IMR-90 (cell line): ENCODE results near the gene RET. TPM values are rescaled to one million over a fixed set of nuclear protein-coding genes. Genes with fewer than 3 reads are reported as not detected.

Experiments
- ATAC-seq: fragments of 200-7000 bp; cut with Tn5 transposase; 2 replicates; pipeline ENCODE4 v1.9.1; 2020; ENCODE audit warnings: low read depth, mild to moderate bottlenecking, moderate library complexity
- BruUV-seq: library from RNA; stranded (reverse); fragments of 400-500 nt; replicated peaks from 2 replicates; lab custom pipeline; 2021; lab: Mats Ljungman, UMichigan
- CTCF ChIA-PET: fragments of 300-600 bp; formaldehyde crosslinking; extraction: SDS; loops from one replicate; lab custom pipeline; 2021; ENCODE audit warnings: antibody characterized with exemption; lab: Yijun Ruan, JAX
- POLR2A ChIA-PET: fragments of 300-600 bp; sonication (Branson Sonifier 250); formaldehyde crosslinking; loops from one replicate; lab custom pipeline; 2022; ENCODE audit warnings: antibody characterized with exemption; ENCODE audit not compliant: unreplicated experiment; lab: Charles Lee
- DNase-seq: peaks from one replicate; pipeline ENCODE4 v3.0.0; 2013
- H2AFZ ChIP-seq: replicated peaks from 2 replicates; pipeline ENCODE3; 2013; ENCODE audit warnings: low read length, mild to moderate bottlenecking; ENCODE audit not compliant: poor library complexity
- H2AK5ac ChIP-seq: 2 replicates; pipeline ENCODE4 v1.6.1; 2013; ENCODE audit warnings: low read depth, low read length, inconsistent platforms
- H2AK9ac ChIP-seq: replicated peaks from 2 replicates; pipeline ENCODE3; 2013; ENCODE audit warnings: mild to moderate bottlenecking, low read depth, low read length, moderate library complexity; ENCODE audit not compliant: poor library complexity
- H2BK120ac ChIP-seq: 2 replicates; pipeline ENCODE4 v1.6.1; 2013; ENCODE audit warnings: low read depth, low read length, inconsistent platforms
- H2BK15ac ChIP-seq: 3 replicates; pipeline ENCODE4 v1.6.1; 2013; ENCODE audit warnings: low read depth, low read length, inconsistent platforms
- H2BK20ac ChIP-seq: 2 replicates; pipeline ENCODE4 v1.6.1; 2013; ENCODE audit warnings: low read depth, mild to moderate bottlenecking, inconsistent platforms, low read length, moderate library complexity
- H2BK5ac ChIP-seq: 2 replicates; pipeline ENCODE4 v1.6.1; 2013; ENCODE audit warnings: mild to moderate bottlenecking, low read depth, low read length, inconsistent platforms; ENCODE audit not compliant: poor library complexity, severe bottlenecking
- H3K14ac ChIP-seq: replicated peaks from 2 replicates; pipeline ENCODE4 v1.6.1; 2013; ENCODE audit warnings: low read depth, low read length, inconsistent platforms
- H3K18ac ChIP-seq: 2 replicates; pipeline ENCODE4 v1.6.1; 2013; ENCODE audit warnings: low read depth, low read length, control low read depth
- H3K23ac ChIP-seq: 2 replicates; pipeline ENCODE4 v1.6.1; 2013; ENCODE audit warnings: low read depth, low read length, inconsistent platforms
- H3K27ac ChIP-seq: 2 replicates; pipeline ENCODE4 v1.5.1; 2013; ENCODE audit warnings: mild to moderate bottlenecking, control low read depth, low read length; ENCODE audit not compliant: insufficient read depth
- H3K27me3 ChIP-seq: 2 replicates; pipeline ENCODE4 v1.6.1; 2013; ENCODE audit warnings: low read length; ENCODE audit not compliant: control insufficient read depth, insufficient read depth
- H3K36me3 ChIP-seq: 2 replicates; pipeline ENCODE4 v1.6.1; 2013; ENCODE audit warnings: low read length, mixed read lengths; ENCODE audit not compliant: control insufficient read depth, insufficient read depth
- H3K4ac ChIP-seq: 2 replicates; pipeline ENCODE4 v1.6.1; 2013; ENCODE audit warnings: low read depth, low read length, inconsistent platforms
- H3K4me1 ChIP-seq: 2 replicates; pipeline ENCODE4 v1.6.1; 2013; ENCODE audit warnings: low read length, mixed read lengths; ENCODE audit not compliant: control insufficient read depth, insufficient read depth
- H3K4me2 ChIP-seq: 2 replicates; pipeline ENCODE4 v1.6.1; 2013; ENCODE audit warnings: low read depth, mild to moderate bottlenecking, control low read depth, low read length, moderate library complexity
- H3K4me3 ChIP-seq: 2 replicates; pipeline ENCODE4 v1.5.1; 2013; ENCODE audit warnings: low read depth, mild to moderate bottlenecking, control low read depth, low read length, moderate library complexity; ENCODE audit not compliant: insufficient read depth
- H3K56ac ChIP-seq: 2 replicates; pipeline ENCODE4 v1.6.1; 2013; ENCODE audit warnings: low read length, inconsistent platforms; ENCODE audit not compliant: insufficient read depth; ENCODE audit errors: extremely low read depth
- H3K79me1 ChIP-seq, 2 experiments: 2 replicates each; pipeline ENCODE4 v1.6.1; 2013; ENCODE audit warnings: low read length in 2 of 2, inconsistent platforms in 1 of 2, low read depth in 1 of 2
- H3K9ac ChIP-seq: 2 replicates; pipeline ENCODE4 v1.6.1; 2013; ENCODE audit warnings: low read depth, low read length, control low read depth
- H3K9me1 ChIP-seq: 2 replicates; pipeline ENCODE4 v1.6.1; 2013; ENCODE audit warnings: low read length, inconsistent platforms; ENCODE audit not compliant: insufficient read depth
- H3K9me3 ChIP-seq: 2 replicates; pipeline ENCODE4 v1.6.1; 2013; ENCODE audit warnings: low read length; ENCODE audit not compliant: control insufficient read depth, insufficient read depth
- H4K20me1 ChIP-seq: 2 replicates; pipeline ENCODE4 v1.6.1; 2013; ENCODE audit warnings: low read length, inconsistent platforms; ENCODE audit not compliant: insufficient read depth
- H4K5ac ChIP-seq: 2 replicates; pipeline ENCODE4 v1.6.1; 2013; ENCODE audit warnings: mild to moderate bottlenecking, low read depth, low read length, control low read depth
- H4K8ac ChIP-seq, 2 experiments: 2 replicates each; pipeline ENCODE4 v1.6.1; 2013; ENCODE audit warnings: low read depth in 2 of 2, low read length in 2 of 2, control low read depth in 1 of 2, inconsistent platforms in 1 of 2
- H4K91ac ChIP-seq: 2 replicates; pipeline ENCODE4 v1.6.1; 2013; ENCODE audit warnings: low read depth, low read length, inconsistent platforms; ENCODE audit not compliant: insufficient read depth
- BHLHE40 ChIP-seq: fragments of 150-350 bp; IDR thresholded peaks from 2 replicates; pipeline ENCODE4 v1.6.1; 2016; ENCODE audit warnings: mild to moderate bottlenecking, low read depth, low read length
- CTCF ChIP-seq: conservative IDR thresholded peaks from 2 replicates; pipeline ENCODE4 v1.5.1; 2012; ENCODE audit warnings: mild to moderate bottlenecking, low read depth, low read length, improper control_type of control experiment
- ELK1 ChIP-seq: fragments of 150-350 bp; IDR thresholded peaks from 2 replicates; pipeline ENCODE4 v1.6.1; 2016; ENCODE audit warnings: low read depth, mild to moderate bottlenecking, low read length, moderate library complexity, borderline replicate concordance
- MAZ ChIP-seq: IDR thresholded peaks from 2 replicates; pipeline ENCODE4 v1.6.1; 2012; ENCODE audit warnings: low read depth, mild to moderate bottlenecking, low read length, improper control_type of control experiment, moderate library complexity, borderline replicate concordance
- MXI1 ChIP-seq: IDR thresholded peaks from 2 replicates; pipeline ENCODE4 v1.6.1; 2012; ENCODE audit warnings: low read depth, mild to moderate bottlenecking, low read length, moderate library complexity, borderline replicate concordance
- NFE2L2 ChIP-seq: fragments of 150-350 bp; IDR thresholded peaks from 2 replicates; pipeline ENCODE4 v1.6.1; 2016; ENCODE audit warnings: low read depth, mild to moderate bottlenecking, low read length
- POLR2A ChIP-seq: IDR thresholded peaks from 2 replicates; pipeline ENCODE4 v1.6.1; 2012; ENCODE audit warnings: mild to moderate bottlenecking, low read depth, low read length
- RAD21 ChIP-seq: IDR thresholded peaks from 2 replicates; pipeline ENCODE4 v1.6.1; 2012; ENCODE audit warnings: low read length, improper control_type of control experiment
- RCOR1 ChIP-seq: IDR thresholded peaks from 2 replicates; pipeline ENCODE4 v1.6.1; 2012; ENCODE audit warnings: mild to moderate bottlenecking, low read length, improper control_type of control experiment; ENCODE audit not compliant: insufficient replicate concordance
- RFX5 ChIP-seq: IDR thresholded peaks from 2 replicates; pipeline ENCODE4 v1.8.0; 2012; ENCODE audit warnings: low read depth, mild to moderate bottlenecking, low read length, moderate library complexity
- SMC3 ChIP-seq: fragments of 150-350 bp; IDR thresholded peaks from 2 replicates; pipeline ENCODE4 v1.6.1; 2016; ENCODE audit warnings: low read depth, mild to moderate bottlenecking, antibody characterized with exemption, low read length, moderate library complexity
- USF2 ChIP-seq: fragments of 150-350 bp; IDR thresholded peaks from 2 replicates; pipeline ENCODE4 v1.6.1; 2017; ENCODE audit warnings: mild to moderate bottlenecking, antibody characterized with exemption, low read length, low read depth
- WGBS, 2 experiments: methylation state at CpG; one replicate each; pipeline versions ENCODE4 v1.1.5 to v1.1.7; 2013; ENCODE audit warnings: missing lambda C conversion rate in 2 of 2; ENCODE audit not compliant: insufficient read length in 1 of 2; ENCODE audit errors: extremely low coverage in 2 of 2; 5-methylcytosine and 5-hydroxymethylcytosine counted together
- dilution Hi-C: fragments of 300-500 bp; cut with HindIII; formaldehyde crosslinking; loops from one replicate; pipeline ENCODE4 v1.14.3; 2018; ENCODE audit warnings: low sequenced_read_pairs; ENCODE audit not compliant: unreplicated experiment
- in situ Hi-C: fragments of 300-500 bp; cut with MboI; formaldehyde crosslinking; loops from 3 replicates; pipeline ENCODE4 v1.14.3; 2019; ENCODE audit warnings: low sequenced_read_pairs, inconsistent platforms, mixed read lengths
- intact Hi-C: fragments of 100-400 bp; cut with micrococcal nuclease; formaldehyde crosslinking; loops from 2 replicates; pipeline ENCODE4 v1.10.0; 2022
- polyA plus RNA-seq, 3 experiments: library from polyadenylated mRNA; depleted of rRNA; stranded (reverse); fragments of >200 nt; gene quantifications; 2 replicates each; pipeline ENCODE4 v1.2.3, GENCODE V29; 2012; ENCODE audit warnings: low replicate concordance in 1 of 3
- total RNA-seq: library from RNA; depleted of rRNA; stranded (reverse); fragments of >200 nt; gene quantifications from 2 replicates; pipeline ENCODE4 v1.2.3, GENCODE V29; 2012

The RET gene
- total and polyA plus RNA-seq, 2 of the 4 experiments (the other 2 are of a cell fraction), result 0.10 to 0.18 TPM

- DNase-seq (no peak), ATAC-seq (no peak)
- TF ChIP-seq BHLHE40 (no peak), NFE2L2 (no peak), USF2 (no peak), CTCF (no peak), RFX5 (no peak), ELK1 (no peak), POLR2A (no peak), SMC3 (no peak), RAD21 (no peak), MAZ (no peak), RCOR1 (no peak), MXI1 (no peak)
- Histone ChIP-seq H4K8ac (no peak overlapping the region), H3K23ac (no peak overlapping the region), H2AK5ac (no peak overlapping the region), H2BK5ac (no peak overlapping the region), H3K4me3 (no peak overlapping the region), H3K79me1 (no peaks in the 10 kb centered on the region), H2BK120ac (no peak overlapping the region), H3K4me2 (no peak overlapping the region), H3K4me1 (no peaks in the 10 kb centered on the region), H3K27me3 (no peaks in the 10 kb centered on the region; the same call in 1 of the 2 replicates), H3K9me3 (no peaks in the 10 kb centered on the region), H4K5ac (no peak overlapping the region), H3K56ac (no peak overlapping the region), H2BK15ac (no peak overlapping the region), H3K9me1 (no peaks in the 10 kb centered on the region), H3K18ac (no peak overlapping the region), H3K14ac (no peak overlapping the region), H3K27ac (no peak overlapping the region), H3K4ac (no peak overlapping the region), H4K20me1 (no peaks in the 10 kb centered on the region), H4K91ac (no peak overlapping the region), H2AFZ (no peak overlapping the region), H2AK9ac (no peak overlapping the region), H3K9ac (no peak overlapping the region), H2BK20ac (no peak overlapping the region), H3K36me3 (no peaks in the 10 kb centered on the region)
- 71% methylated on average over 9 of the region's 21 CpGs; no CpG with 5 or more reads in 1 of the 2 experiments for WGBS, 2 experiments
- in situ Hi-C loops, result no loop called here
- dilution Hi-C loops, result no loop called here
- intact Hi-C loops, result no loop called here
- BruUV-seq, result no TSS peak
- POLR2A ChIA-PET, result no interaction called here
- CTCF ChIA-PET, result no interaction called here
Observed at GRCh38 chr10:43039624-43040481, 37.0 kb upstream of the RET start.
